Activated B cell treated with CpG ODN at 0.5 μM for 24 hours (primary cell): Measurements from ENCODE around the gene LIN7A. TPM values are rescaled to one million over a fixed set of nuclear protein-coding genes. Genes with fewer than 3 reads are reported as not detected.

Experiments
- ATAC-seq: fragments of 200-7000 bp; cut with Tn5 transposase; one replicate; pipeline ENCODE4 v1.10.0; 2021; ENCODE audit warnings: low read depth, mild to moderate bottlenecking, moderate library complexity
- CTCF ChIA-PET: fragments of 350-600 bp; sonication (Branson Sonifier 250); formaldehyde crosslinking; loops from one replicate; lab custom pipeline; 2021; ENCODE audit warnings: antibody characterized with exemption; lab: Charles Lee
- POLR2A ChIA-PET: fragments of 350-600 bp; sonication (Branson Sonifier 250); formaldehyde crosslinking; loops from one replicate; lab custom pipeline; 2021; ENCODE audit warnings: antibody characterized with exemption; lab: Charles Lee
- DNase-seq: peaks from one replicate; pipeline ENCODE4 v3.0.0; 2022
- H3K27ac Mint-ChIP-seq: one replicate; pipeline ENCODE4 v1.8.0; 2020; ENCODE audit warnings: mixed read lengths
- H3K27me3 Mint-ChIP-seq: one replicate; pipeline ENCODE4 v1.8.0; 2021; ENCODE audit warnings: mixed read lengths
- H3K36me3 Mint-ChIP-seq: one replicate; pipeline ENCODE4 v1.8.0; 2021; ENCODE audit warnings: low read depth, mixed read lengths
- H3K4me1 Mint-ChIP-seq: one replicate; pipeline ENCODE4 v1.8.0; 2021; ENCODE audit warnings: mixed read lengths
- H3K4me3 Mint-ChIP-seq: one replicate; pipeline ENCODE4 v1.8.0; 2020; ENCODE audit warnings: mild to moderate bottlenecking, mixed read lengths
- H3K9me3 Mint-ChIP-seq: one replicate; pipeline ENCODE4 v1.8.0; 2020; ENCODE audit warnings: mixed read lengths
- CTCF ChIP-seq: fragments of 200-600 bp; IDR thresholded peaks from one replicate; pipeline ENCODE4 v1.8.0; 2022; ENCODE audit warnings: antibody characterized with exemption, mild to moderate bottlenecking
- intact Hi-C: fragments of 100-400 bp; cut with micrococcal nuclease; formaldehyde crosslinking; loops from one replicate; pipeline ENCODE4 v1.15.1; 2024
- total RNA-seq: library from RNA; stranded (reverse); gene quantifications from 2 replicates; pipeline ENCODE4 v1.2.3, GENCODE V29; 2022

Gene LIN7A
- total RNA-seq, 1 donor from 2014 or later, result not detected

GRCh38 chr12:80761838-80762237, 175.9 kb downstream of the LIN7A start:
- intact Hi-C loops, result loop anchor here (10.0 kb wide), 1 partner anchor 347 kb away; no protein-coding TSS in a partner anchor
- POLR2A ChIA-PET, result no interaction called here
- CTCF ChIA-PET, result no interaction called here
- no peak for ATAC-seq
- Mint-ChIP-seq H3K9me3 (no peaks in the 10 kb centered on the region), H3K36me3 (no peaks in the 10 kb centered on the region), H3K4me1 (no peaks in the 10 kb centered on the region), H3K27ac (no peak overlapping the region), H3K27me3 (no peaks in the 10 kb centered on the region), H3K4me3 (no peak overlapping the region)
- no peak for TF ChIP-seq CTCF
- DNase-seq, result no peak

- intact Hi-C loops, result no loop called here
- Mint-ChIP-seq H3K4me3 (no peak overlapping the region), H3K27ac (no peak overlapping the region), H3K9me3 (no peaks in the 10 kb centered on the region), H3K4me1 (no peaks in the 10 kb centered on the region), H3K36me3 (no peaks in the 10 kb centered on the region), H3K27me3 (no peaks in the 10 kb centered on the region)
- no peak for TF ChIP-seq CTCF
- ChIA-PET POLR2A (no interaction called here), CTCF (no interaction called here)
- DNase-seq, result no peak
- ATAC-seq, result no peak
These were observed 180.9 kb downstream of the LIN7A start for GRCh38 chr12:80756875-80757274.

GRCh38 chr12:80754274-80754673, 183.5 kb downstream of the LIN7A start:
- POLR2A ChIA-PET, result no interaction called here
- no peak for ATAC-seq
- no peak for TF ChIP-seq CTCF

GRCh38 chr12:80752464-80752863, 185.3 kb downstream of the LIN7A start:
- Mint-ChIP-seq H3K4me3 (no peak overlapping the region), H3K27ac (no peak overlapping the region), H3K36me3 (no peaks in the 10 kb centered on the region), H3K9me3 (peaks cover 3% of the 10 kb centered on the region), H3K4me1 (no peaks in the 10 kb centered on the region), H3K27me3 (no peaks in the 10 kb centered on the region)
- ATAC-seq (no peak), DNase-seq (no peak)
- ChIA-PET CTCF (no interaction called here), POLR2A (no interaction called here)
- TF ChIP-seq CTCF, result no peak
- intact Hi-C loops, result no loop called here

More at GRCh38 chr12:80754274-80754673, 183.5 kb downstream of the LIN7A start:
- peaks cover 3% of the 10 kb centered on the region for H3K9me3 Mint-ChIP-seq
- DNase-seq, result no peak
- no peak overlapping the region for H3K27ac Mint-ChIP-seq
- intact Hi-C loops, result no loop called here
- H3K4me3 Mint-ChIP-seq, result no peak overlapping the region
- H3K36me3 Mint-ChIP-seq, result no peaks in the 10 kb centered on the region
- CTCF ChIA-PET, result no interaction called here
- no peaks in the 10 kb centered on the region for H3K4me1 Mint-ChIP-seq
- H3K27me3 Mint-ChIP-seq, result no peaks in the 10 kb centered on the region

GRCh38 chr12:80749456-80749855, 188.3 kb downstream of the LIN7A start:
- no peak for DNase-seq
- Mint-ChIP-seq H3K27me3 (no peaks in the 10 kb centered on the region), H3K9me3 (peaks cover 3% of the 10 kb centered on the region), H3K4me1 (no peaks in the 10 kb centered on the region), H3K36me3 (no peaks in the 10 kb centered on the region), H3K4me3 (no peak overlapping the region), H3K27ac (no peak overlapping the region)
- TF ChIP-seq CTCF, result no peak
- ATAC-seq, result no peak
- ChIA-PET POLR2A (no interaction called here), CTCF (no interaction called here)
- intact Hi-C loops, result no loop called here
